Sigmoid colon (tissue), 4 donors: ENCODE results near the gene DEPDC1.

Experiments used
- CTCF ChIP-seq, 4 experiments: fragments of 450-650 bp in 3 of 4; fragments of 200-600 bp in 1 of 4; IDR thresholded peaks; one replicate each; pipeline ENCODE4 v1.5.1; 2016 to 2019; ENCODE audit warnings: antibody characterized with exemption in 4 of 4, mild to moderate bottlenecking in 3 of 4, moderate library complexity in 2 of 4
- EP300 ChIP-seq, 4 donors: sonication (generic); formaldehyde crosslinking; IDR thresholded peaks; one replicate each; pipeline ENCODE4 v1.6.1; 2017; ENCODE audit warnings: antibody characterized with exemption in 4 of 4
- POLR2A ChIP-seq, 2 donors: fragments of 450-650 bp; IDR thresholded peaks; one replicate each; pipeline ENCODE4 v1.6.1; 2016; ENCODE audit warnings: antibody characterized with exemption in 2 of 2, mild to moderate bottlenecking in 2 of 2, moderate library complexity in 2 of 2
- POLR2AphosphoS5 ChIP-seq, 4 donors: sonication (generic); formaldehyde crosslinking; IDR thresholded peaks; one replicate each; pipeline ENCODE4 v1.6.1; 2017; ENCODE audit warnings: antibody characterized with exemption in 4 of 4

GRCh38 chr1:68460935-68461334 is 35.9 kb downstream of the DEPDC1 start:
- no peak for TF ChIP-seq CTCF (IDR thresholded peaks at IDR 0.05)
- no peak for TF ChIP-seq EP300 (IDR thresholded peaks at IDR 0.05)
- TF ChIP-seq POLR2AphosphoS5 (IDR thresholded peaks at IDR 0.05), result no peak
- TF ChIP-seq POLR2A (IDR thresholded peaks at IDR 0.05), result no peak
